Activated naive CD4-positive, alpha-beta T cell treated with anti-CD3 and anti-CD28 coated beads for 36 hours (primary cell): ENCODE measurements around the gene ZNF616. TPM values are rescaled to one million over a fixed set of nuclear protein-coding genes. Genes with fewer than 3 reads are reported as not detected.

Source experiments
- CTCF ChIA-PET: fragments of 350-600 bp; sonication (Branson Sonifier 250); formaldehyde crosslinking; loops from one replicate; lab custom pipeline; 2021; ENCODE audit warnings: antibody characterized with exemption; lab: Charles Lee
- DNase-seq: peaks from one replicate; pipeline ENCODE4 v3.0.0-alpha.2; 2020
- H3K27ac Mint-ChIP-seq: one replicate; pipeline ENCODE4 v1.8.0; 2021; ENCODE audit warnings: mild to moderate bottlenecking, mixed read lengths
- H3K27me3 Mint-ChIP-seq: one replicate; pipeline ENCODE4 v1.8.0; 2021; ENCODE audit warnings: low read depth, mixed read lengths
- H3K36me3 Mint-ChIP-seq: one replicate; pipeline ENCODE4 v1.8.0; 2021; ENCODE audit warnings: low read depth, mixed read lengths
- H3K4me1 Mint-ChIP-seq: one replicate; pipeline ENCODE4 v1.8.0; 2021; ENCODE audit warnings: low read depth, mixed read lengths
- H3K4me3 Mint-ChIP-seq: one replicate; pipeline ENCODE4 v1.8.0; 2021; ENCODE audit warnings: mild to moderate bottlenecking, moderate library complexity, mixed read lengths
- H3K9me3 Mint-ChIP-seq: one replicate; pipeline ENCODE4 v1.8.0; 2021; ENCODE audit warnings: mixed read lengths
- intact Hi-C: fragments of 100-400 bp; cut with micrococcal nuclease; formaldehyde crosslinking; loops from one replicate; pipeline ENCODE4 v1.15.1; 2023
- total RNA-seq, 2 experiments: library from RNA; stranded (reverse); gene quantifications; one replicate each; pipeline ENCODE4 v1.2.3, GENCODE V29; 2021

ZNF616 gene
- total RNA-seq, 2 experiments from 2014 or later: 7.6 to 8.7 TPM

GRCh38 chr19:52142001-52142595 lies 2.4 kb upstream of the ZNF616 start:
- CTCF ChIA-PET: no interaction called here

GRCh38 chr19:52141203-52141602 lies 1.5 kb upstream of the ZNF616 start:
- peaks cover 23% of the 10 kb centered on the region for H3K4me1 Mint-ChIP-seq
- H3K9me3 Mint-ChIP-seq: peaks cover 15% of the 10 kb centered on the region
- H3K4me3 Mint-ChIP-seq: no peak overlapping the region
- no peak overlapping the region for H3K27ac Mint-ChIP-seq
- no peak for DNase-seq
- intact Hi-C loops: no loop called here
- H3K27me3 Mint-ChIP-seq: no peaks in the 10 kb centered on the region
- CTCF ChIA-PET: interaction anchor here (1.0 kb wide), 2 partner anchors 18 to 238 kb away, joined by 3 read pairs; no protein-coding TSS in a partner anchor
- peaks cover 23% of the 10 kb centered on the region for H3K36me3 Mint-ChIP-seq

More at GRCh38 chr19:52142001-52142595, 2.4 kb upstream of the ZNF616 start:
- Mint-ChIP-seq H3K4me1 (peaks cover 23% of the 10 kb centered on the region), H3K27me3 (no peaks in the 10 kb centered on the region), H3K4me3 (no peak overlapping the region), H3K36me3 (peaks cover 24% of the 10 kb centered on the region), H3K27ac (no peak overlapping the region), H3K9me3 (peaks cover 19% of the 10 kb centered on the region)
- no peak for DNase-seq
- intact Hi-C loops: no loop called here

DNA sequence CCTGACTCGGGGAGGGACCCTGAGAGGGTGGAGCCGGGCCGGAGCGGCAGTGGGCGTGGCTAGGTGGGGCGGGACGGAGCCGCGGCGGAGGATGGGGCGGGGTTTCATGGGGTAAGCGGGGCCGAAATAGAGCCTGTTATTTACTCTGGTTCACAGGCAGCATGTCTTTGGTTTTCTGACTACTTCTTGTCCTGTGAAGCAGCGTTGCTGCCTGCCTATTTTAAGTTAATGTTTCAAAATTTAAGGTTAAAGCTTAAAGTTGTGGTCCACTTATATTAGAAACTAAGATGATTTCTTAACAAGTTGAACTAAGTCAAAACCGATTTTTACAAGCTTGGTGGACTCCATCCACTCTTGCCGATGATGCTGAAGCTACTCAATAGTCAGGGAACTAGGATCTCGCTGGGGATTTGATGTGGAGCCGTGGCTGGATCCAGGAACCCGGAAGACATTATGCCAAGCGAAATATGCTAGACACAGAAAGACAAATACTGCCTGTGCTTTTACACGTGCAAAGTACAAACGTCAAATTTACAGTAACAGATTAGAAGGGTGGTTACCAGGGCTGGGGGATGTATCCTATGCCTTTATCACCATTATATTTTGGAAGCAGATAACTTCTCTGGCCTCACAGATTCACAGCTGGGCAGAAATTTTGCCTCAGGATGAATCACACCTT lies 433 bp upstream of the ZNF616 start:
- Mint-ChIP-seq H3K4me3 (peak overlapping the region; percentile 96), H3K9me3 (peaks cover 13% of the 10 kb centered on the region), H3K36me3 (peaks cover 31% of the 10 kb centered on the region), H3K4me1 (peaks cover 23% of the 10 kb centered on the region), H3K27me3 (no peaks in the 10 kb centered on the region), H3K27ac (peak overlapping the region; percentile 93)
- CTCF ChIA-PET: interaction anchor here (1.0 kb wide), 1 partner anchor 19 kb away, joined by 3 read pairs; no protein-coding TSS in a partner anchor
- intact Hi-C loops: loop anchor here (1.0 kb wide), 1 partner anchor 49 kb away; no protein-coding TSS in a partner anchor
- no peak for DNase-seq

DNA sequence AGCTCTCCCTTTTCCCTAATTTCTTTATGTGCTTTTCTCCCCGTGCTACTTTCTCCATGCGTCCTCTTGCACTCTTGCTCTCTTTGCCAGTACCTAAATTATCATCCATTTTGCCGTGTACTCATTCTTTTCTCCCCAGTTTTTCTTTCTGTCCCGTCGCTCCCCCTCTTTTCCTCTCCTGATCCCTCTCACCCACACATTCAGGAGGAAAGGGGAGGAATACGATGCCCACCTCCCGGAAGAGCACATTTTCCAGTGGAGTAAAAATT lies 821 bp downstream of the ZNF616 start:
- intact Hi-C loops: loop anchor here (1.0 kb wide), 3 partner anchors 32 to 130 kb away; partner anchors contain the start of genes ZNF766 and ZNF836
- H3K27ac Mint-ChIP-seq: peak overlapping the region; percentile 93
- CTCF ChIA-PET: interaction anchor here (2.6 kb wide), 1 partner anchor 98 kb away, joined by 15 read pairs; no protein-coding TSS in a partner anchor
- H3K27me3 Mint-ChIP-seq: no peaks in the 10 kb centered on the region
- H3K4me3 Mint-ChIP-seq: peak overlapping the region; percentile 96
- peaks cover 15% of the 10 kb centered on the region for H3K9me3 Mint-ChIP-seq
- peaks cover 43% of the 10 kb centered on the region for H3K36me3 Mint-ChIP-seq
- DNase-seq: no peak
- H3K4me1 Mint-ChIP-seq: peaks cover 24% of the 10 kb centered on the region

GRCh38 chr19:52138278-52138982 lies 1.3 kb downstream of the ZNF616 start:
- H3K27me3 Mint-ChIP-seq: no peaks in the 10 kb centered on the region
- peak overlapping the region; percentile 93 for H3K27ac Mint-ChIP-seq
- H3K4me1 Mint-ChIP-seq: peaks cover 24% of the 10 kb centered on the region
- peaks cover 18% of the 10 kb centered on the region for H3K9me3 Mint-ChIP-seq
- peak; percentile 27 for DNase-seq
- CTCF ChIA-PET: interaction anchor here (0.5 to 2.6 kb wide), 2 partner anchors 99 to 362 kb away, joined by 3 to 15 read pairs; no protein-coding TSS in a partner anchor
- peaks cover 47% of the 10 kb centered on the region for H3K36me3 Mint-ChIP-seq
- intact Hi-C loops: no loop called here
- H3K4me3 Mint-ChIP-seq: peak overlapping the region; percentile 96

DNA sequence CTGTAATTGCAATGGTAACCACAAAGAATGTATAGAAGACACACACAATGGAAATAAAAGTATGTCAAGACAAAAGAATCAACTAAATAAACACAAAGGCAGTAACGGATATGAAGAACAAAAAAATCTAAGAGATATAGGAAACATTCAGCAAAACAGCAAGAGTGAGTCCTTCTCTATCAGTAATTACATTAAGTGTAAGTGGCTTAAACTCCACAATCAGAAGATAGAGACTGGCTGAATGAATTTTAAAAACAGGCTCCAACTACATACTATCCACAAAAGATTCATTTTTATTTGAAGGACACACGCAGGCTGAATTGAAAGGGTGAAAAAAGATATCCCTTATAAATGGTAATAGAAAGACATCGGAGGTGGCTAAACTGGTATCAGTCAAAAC lies 19.5 kb downstream of the ZNF616 start:
- DNase-seq: no peak
- Mint-ChIP-seq H3K27ac (no peak overlapping the region), H3K4me3 (no peak overlapping the region), H3K27me3 (no peaks in the 10 kb centered on the region), H3K36me3 (peaks cover 93% of the 10 kb centered on the region), H3K9me3 (peaks cover 69% of the 10 kb centered on the region), H3K4me1 (no peaks in the 10 kb centered on the region)
- CTCF ChIA-PET: no interaction called here
- intact Hi-C loops: no loop called here

GRCh38 chr19:52115526-52116053 lies 24.1 kb downstream of the ZNF616 start:
- intact Hi-C loops: no loop called here

GRCh38 chr19:52114691-52115090 lies 25.0 kb downstream of the ZNF616 start:
- Mint-ChIP-seq H3K4me3 (no peak overlapping the region), H3K36me3 (peaks cover 69% of the 10 kb centered on the region), H3K27me3 (no peaks in the 10 kb centered on the region), H3K27ac (no peak overlapping the region), H3K4me1 (no peaks in the 10 kb centered on the region), H3K9me3 (peaks cover 86% of the 10 kb centered on the region)
- intact Hi-C loops: no loop called here
- CTCF ChIA-PET: no interaction called here
- no peak for DNase-seq

More at GRCh38 chr19:52115526-52116053, 24.1 kb downstream of the ZNF616 start:
- H3K27ac Mint-ChIP-seq: no peak overlapping the region
- DNase-seq: no peak
- CTCF ChIA-PET: interaction anchor here (0.7 kb wide), 1 partner anchor 406 kb away, joined by 3 read pairs; no protein-coding TSS in a partner anchor
- no peak overlapping the region for H3K4me3 Mint-ChIP-seq
- H3K27me3 Mint-ChIP-seq: no peaks in the 10 kb centered on the region
- peaks cover 87% of the 10 kb centered on the region for H3K9me3 Mint-ChIP-seq
- no peaks in the 10 kb centered on the region for H3K4me1 Mint-ChIP-seq
- peaks cover 73% of the 10 kb centered on the region for H3K36me3 Mint-ChIP-seq

DNA sequence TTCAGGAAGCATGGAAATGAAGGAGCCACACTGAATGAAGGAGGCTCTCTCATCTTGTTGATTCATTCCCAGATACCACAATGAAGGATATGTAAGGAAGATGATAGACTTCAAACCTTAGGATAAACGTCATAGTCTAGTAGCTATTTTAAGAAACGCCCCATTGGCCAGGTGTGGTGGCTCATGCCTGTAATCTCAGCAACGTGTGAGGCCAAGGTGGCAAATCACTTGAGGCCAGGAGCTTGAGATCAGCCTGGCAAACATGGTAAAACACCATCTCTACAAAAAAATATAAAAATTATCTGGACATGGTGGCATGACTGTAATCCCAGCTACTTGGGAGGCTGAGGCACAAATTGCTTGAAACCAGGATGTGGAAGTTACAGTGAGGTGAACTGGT lies 27.1 kb downstream of the ZNF616 start:
- H3K36me3 Mint-ChIP-seq: peaks cover 54% of the 10 kb centered on the region
- H3K27ac Mint-ChIP-seq: no peak overlapping the region
- CTCF ChIA-PET: interaction anchor here (0.6 kb wide), 1 partner anchor 25 kb away, joined by 3 read pairs; no protein-coding TSS in a partner anchor
- H3K4me1 Mint-ChIP-seq: no peaks in the 10 kb centered on the region
- H3K27me3 Mint-ChIP-seq: no peaks in the 10 kb centered on the region
- DNase-seq: no peak
- H3K9me3 Mint-ChIP-seq: peaks cover 76% of the 10 kb centered on the region
- H3K4me3 Mint-ChIP-seq: no peak overlapping the region
- intact Hi-C loops: no loop called here

DNA sequence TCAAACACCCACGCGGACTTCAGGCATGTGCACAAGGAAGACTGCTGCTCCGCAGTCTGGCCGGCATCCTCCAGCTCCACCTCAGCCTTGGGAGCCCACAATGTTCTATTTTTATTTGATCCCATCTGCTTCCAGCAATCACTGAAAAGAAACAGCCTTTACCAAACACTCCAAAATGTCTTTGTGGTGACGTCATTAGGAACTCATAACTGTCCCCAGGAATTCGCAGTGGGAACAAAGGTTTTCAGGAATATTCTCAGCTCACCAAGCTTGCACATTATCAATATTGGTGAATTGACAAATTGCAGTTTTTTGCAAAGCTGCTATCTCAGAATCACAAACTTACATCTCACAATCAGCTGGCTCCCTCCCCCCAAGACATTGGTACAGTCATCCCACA lies 29.0 kb downstream of the ZNF616 start:
- intact Hi-C loops: no loop called here

DNA sequence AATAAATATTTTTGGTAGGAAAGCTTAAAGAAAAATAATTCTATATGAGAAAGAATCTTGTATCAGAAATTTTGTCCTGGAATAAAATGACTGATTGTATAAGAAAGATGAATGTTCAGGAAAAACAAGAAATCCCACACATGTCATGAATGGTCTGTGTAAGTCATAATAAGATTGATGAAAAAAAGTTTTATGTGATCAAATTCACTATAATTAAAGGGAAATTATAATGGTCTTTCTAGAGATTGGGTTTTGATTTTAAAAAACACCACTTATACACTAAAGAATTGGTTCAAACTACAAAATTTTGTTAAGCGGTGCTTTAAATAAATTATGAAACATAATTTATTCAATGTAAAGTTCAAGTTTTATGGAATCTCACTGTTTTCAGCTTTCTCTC lies 37.0 kb downstream of the ZNF616 start:
- CTCF ChIA-PET: no interaction called here
- H3K4me3 Mint-ChIP-seq: no peak overlapping the region

More for the DNA sequence above, 29.0 kb downstream of the ZNF616 start:
- H3K4me3 Mint-ChIP-seq: no peak overlapping the region
- peaks cover 74% of the 10 kb centered on the region for H3K9me3 Mint-ChIP-seq
- no peak for DNase-seq
- no peaks in the 10 kb centered on the region for H3K4me1 Mint-ChIP-seq
- CTCF ChIA-PET: no interaction called here
- no peaks in the 10 kb centered on the region for H3K27me3 Mint-ChIP-seq
- no peak overlapping the region for H3K27ac Mint-ChIP-seq
- H3K36me3 Mint-ChIP-seq: peaks cover 49% of the 10 kb centered on the region

More for the DNA sequence above, 37.0 kb downstream of the ZNF616 start:
- DNase-seq: no peak
- H3K4me1 Mint-ChIP-seq: no peaks in the 10 kb centered on the region
- H3K27me3 Mint-ChIP-seq: no peaks in the 10 kb centered on the region
- intact Hi-C loops: no loop called here
- peaks cover 23% of the 10 kb centered on the region for H3K36me3 Mint-ChIP-seq
- H3K27ac Mint-ChIP-seq: no peak overlapping the region
- peaks cover 39% of the 10 kb centered on the region for H3K9me3 Mint-ChIP-seq
